Effector CD8-positive, alpha-beta T cell (primary cell): ENCODE data around the gene XXYLT1.

Experiments used
- DNase-seq: peaks from one replicate; lab custom pipeline; 2025; lab: John Stamatoyannopoulos, UW

Gene XXYLT1

DNA sequence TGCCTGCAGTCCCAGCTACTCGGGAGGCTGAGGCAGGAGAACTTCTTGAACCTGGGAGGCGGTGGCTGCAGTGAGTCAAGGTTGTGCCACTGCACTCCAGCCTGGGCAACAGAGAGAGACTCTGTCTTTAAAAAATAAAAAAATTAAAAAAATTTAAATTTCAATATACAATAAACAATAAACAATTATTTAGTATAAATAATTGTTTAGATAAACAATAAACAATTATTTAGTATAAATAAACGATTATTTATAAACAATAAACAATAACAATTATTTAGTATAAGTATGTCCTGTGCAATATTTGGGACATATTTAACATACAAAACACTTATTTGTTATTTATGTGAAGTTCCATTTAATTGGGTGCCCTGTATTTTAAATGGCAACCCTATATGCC, 119.6 kb downstream of the XXYLT1 start:
- DNase-seq: no peak

DNA sequence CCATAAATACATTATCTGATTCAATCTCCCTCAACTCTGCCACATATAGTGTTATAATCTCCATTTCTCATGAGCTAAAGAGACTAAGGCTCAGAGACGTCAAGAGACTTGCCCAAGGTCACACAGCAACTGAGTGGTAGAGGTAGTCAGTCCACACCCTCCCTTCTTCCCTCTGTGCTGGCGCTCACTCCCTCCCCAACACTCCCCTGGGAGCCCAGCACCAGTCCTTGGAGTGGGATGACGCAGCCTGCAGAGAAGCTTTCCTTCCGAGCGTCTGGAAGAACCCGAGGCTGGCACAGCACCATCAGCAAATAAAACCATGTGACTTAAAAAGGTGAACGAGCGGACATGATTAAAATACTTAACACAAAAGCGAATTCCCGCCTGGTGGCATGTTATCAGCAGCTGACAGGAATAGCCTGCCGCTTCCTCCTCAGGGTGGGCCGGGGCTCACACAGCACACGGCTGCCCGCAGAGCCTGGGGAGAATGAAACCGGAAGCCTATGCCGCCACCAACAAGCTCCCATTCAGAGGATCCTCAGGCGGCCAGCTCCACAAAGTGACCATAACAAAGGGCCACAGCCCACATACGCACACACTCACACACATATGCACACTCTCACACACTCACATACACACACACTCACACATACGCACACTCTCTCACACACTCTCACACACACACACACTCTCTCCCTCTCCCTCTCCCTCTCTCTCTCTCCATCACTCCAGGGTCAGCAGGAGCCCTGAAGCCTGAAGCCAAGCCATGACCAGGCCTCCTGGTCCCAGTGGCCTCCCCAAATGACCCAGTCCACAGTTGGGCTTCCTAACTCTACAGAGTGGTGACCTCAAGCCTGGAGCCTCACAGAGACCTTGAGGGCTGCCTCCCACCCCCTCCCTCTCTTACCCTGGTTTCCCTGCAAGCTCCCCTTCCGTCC, 120.5 kb downstream of the XXYLT1 start:
- no peak for DNase-seq

DNA sequence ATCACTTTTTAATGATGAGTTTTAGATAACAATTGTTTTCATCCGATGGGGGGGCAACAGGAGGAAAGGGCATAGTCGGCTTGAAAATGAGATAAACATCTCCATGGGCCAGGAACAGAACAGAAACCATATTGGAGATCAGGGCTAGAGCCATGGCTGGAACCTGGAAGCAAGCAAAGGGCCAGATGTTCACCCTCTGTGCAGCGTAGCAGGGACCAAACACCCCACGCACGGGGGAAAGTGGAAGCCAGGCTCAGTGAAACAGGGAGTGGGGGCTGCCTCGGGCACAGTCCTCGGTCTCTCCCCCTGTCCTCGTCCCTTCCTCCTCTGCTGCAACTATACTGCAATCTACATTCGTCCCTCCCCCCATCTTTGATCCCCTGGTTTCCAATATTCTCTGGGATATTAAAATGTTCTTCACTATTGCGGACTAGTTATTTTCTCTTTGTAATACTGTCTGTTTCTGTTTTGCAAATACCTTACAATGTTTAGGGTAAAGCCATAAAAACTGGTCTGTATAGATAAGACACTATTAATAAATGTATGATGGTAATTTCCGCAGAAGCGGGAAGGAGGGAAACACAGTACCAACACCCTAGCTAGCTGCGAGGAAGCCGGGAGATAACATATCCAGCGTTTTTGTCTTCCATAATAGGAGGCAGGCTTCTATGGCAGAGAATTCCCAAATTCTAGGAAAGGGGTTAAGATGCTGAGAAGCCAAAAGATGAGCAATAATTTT, 121.5 kb downstream of the XXYLT1 start:
- no peak for DNase-seq

DNA sequence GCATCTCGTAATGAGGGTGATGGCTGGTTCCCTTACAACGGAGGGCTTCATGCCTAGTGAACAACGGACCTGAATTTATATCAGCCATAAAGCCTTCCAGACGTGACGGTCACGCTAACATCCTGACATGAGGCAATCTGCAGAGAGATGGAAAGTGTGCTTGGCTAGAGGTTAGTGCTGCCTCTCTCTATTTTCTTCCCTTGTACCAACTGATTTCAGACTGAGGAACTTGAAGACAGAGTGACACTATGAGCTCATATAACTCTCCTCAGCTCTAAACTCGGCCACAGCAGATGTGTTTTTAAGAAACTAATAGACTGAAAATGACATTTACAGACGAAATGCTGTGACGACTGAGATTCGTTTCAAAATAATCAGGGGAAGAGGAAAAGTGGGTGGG, 122.4 kb downstream of the XXYLT1 start:
- DNase-seq: no peak

DNA sequence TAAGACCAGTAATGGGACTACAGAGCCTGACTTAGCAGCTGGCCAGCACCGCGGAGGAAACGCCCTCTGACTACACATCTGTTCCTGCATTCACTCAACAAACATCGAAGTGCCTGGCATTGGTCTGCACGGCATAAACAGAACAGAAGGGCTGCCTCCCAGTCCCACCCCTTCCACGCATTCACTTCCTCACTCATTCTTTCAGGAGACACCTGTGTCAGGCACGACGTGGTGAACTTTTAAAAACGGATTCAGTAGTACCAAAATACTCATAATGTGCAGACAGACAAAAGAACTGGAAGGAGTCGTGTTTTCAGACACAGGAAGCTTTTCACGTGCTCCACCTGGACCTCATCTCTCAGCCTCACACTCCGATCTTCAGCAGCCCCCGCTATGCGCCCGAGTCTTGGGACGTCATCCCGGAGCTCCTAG, 123.3 kb downstream of the XXYLT1 start:
- no peak for DNase-seq

DNA sequence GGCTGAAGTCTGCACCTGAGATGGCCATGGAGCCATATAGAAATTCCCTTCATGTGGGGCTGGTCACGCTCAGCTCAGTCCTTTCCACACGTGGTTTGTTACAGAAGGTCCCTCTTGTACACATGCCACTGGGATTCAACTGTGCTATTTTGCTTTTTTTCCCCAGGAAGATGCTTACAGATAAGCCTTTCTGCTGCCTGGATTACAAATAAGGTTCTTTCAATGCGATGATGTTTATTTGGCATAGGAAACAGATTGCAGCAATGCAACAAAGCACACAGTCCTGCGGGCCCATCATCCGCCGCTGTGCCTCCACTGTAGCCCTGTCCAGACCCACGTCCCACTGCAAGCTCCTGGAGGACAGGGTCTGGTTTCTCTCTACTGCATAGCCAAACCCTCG, 124.8 kb downstream of the XXYLT1 start:
- no peak for DNase-seq

DNA sequence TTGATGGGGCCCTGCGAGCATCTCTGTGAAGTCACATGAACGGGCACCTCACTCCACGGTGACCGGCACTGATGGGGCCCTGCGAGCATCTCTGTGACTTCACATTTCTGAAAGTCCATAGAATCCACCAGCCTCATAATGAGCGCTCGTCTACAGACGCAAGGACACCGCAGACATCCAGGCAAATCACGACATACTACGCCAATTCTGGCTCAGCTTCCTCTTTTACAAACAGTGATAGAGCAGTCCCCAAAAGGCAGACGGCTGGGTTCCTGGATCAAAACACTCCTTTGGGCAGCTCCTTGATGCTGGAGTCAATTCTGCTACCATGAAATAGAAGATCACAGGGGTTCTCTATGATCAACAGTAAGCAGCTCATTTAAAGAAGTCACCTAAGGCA, 125.4 kb downstream of the XXYLT1 start:
- no peak for DNase-seq

DNA sequence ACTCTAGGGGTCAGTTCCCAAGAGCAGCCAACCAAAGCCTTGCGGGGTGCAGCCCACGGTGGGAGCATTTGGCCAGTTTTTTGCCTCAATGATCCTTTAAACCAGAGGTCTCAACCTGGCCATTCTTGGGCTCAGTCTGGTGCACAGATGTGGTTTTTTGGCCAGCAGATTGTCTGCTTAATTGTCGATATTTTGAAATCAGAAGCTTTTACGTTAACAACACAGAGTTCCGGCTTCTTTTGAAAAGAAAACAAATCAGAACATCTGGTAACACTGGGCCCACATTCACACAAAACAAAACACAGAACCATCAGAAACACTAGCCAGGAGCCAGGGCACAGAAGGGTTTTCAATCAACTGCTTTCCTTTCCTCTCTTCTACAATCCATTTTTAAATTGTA, 127.7 kb downstream of the XXYLT1 start:
- no peak for DNase-seq

DNA sequence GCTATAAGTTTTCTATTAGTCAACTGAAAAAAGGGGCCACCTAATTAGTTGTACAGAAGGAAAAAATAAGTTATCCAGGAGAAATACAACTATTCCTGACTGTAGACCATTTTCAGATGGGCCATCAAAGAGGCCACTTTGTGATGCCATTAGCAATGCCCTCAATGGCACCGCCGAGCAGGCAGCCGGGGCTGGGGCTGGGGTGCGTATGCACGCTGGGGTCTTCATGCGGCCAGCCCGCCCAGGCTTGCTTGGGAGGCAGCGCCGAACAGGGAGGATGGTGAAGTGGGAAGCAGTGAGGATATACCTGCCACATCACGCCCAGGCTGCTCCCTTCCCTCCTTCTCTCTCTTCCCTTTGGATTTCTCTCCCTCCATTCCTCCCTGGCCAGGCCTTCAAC, 128.4 kb downstream of the XXYLT1 start:
- no peak for DNase-seq

DNA sequence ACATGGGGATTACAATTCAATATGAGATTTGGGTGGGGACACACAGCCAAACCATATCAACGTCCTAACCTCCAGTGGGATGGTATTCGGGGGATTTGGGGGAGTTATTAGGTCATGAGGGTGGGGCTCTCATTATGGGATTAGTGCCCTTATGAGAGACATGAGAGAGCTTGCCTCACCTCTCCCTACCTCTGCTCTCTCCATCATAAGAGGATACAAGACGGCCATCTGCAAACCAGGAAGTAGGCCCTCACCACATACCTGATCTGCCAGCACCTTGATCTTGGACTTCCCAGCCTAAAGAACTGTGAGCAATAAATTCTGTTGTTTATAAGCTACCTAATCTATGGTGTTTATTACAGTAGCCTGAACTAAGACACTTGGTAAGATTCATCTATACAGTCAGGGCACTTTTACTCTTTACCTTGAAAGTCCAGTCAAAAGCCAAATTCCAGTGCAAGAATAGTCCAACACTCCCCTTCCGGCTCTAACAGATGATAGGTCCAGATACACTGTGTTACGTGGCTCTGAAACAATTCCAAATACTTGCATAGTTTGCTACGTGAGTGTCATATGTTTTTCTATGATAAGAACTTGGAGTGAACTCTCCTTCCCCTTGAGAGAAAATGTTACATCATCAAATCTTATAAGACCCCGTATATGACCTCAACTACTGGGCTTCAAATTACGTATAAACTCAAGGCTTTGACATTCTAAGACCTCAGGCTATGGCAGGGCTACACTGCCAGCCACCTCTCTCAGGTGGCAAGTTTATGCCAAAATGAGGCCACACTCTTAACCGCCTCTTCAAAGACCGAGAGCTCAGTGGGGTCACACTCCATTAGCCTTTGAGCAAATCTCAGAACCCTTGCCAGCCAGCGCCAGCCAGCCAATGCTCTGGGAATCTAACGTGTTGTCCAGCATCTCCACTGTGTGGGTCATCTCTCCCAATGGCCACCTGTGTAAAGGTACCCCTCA, 129.9 kb downstream of the XXYLT1 start:
- no peak for DNase-seq

DNA sequence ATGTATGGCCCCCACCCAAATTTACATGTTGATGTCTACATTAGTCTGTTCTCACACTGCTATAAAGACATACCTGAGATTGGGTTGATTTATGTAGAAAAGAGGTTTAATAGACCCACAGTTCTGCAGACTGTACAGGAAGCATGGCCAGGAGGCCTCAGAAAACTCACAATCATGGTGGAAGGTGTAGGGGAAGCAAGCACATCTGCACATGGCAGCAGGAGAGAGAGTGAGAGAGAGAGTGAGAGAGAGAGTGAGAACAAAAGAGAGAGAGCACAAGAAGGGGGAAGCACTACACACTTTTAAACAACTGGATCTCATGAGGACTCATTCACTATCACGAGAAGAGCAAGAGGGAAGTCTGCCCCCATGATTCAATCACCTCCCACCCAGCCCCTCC, 130.5 kb downstream of the XXYLT1 start:
- DNase-seq: no peak

DNA sequence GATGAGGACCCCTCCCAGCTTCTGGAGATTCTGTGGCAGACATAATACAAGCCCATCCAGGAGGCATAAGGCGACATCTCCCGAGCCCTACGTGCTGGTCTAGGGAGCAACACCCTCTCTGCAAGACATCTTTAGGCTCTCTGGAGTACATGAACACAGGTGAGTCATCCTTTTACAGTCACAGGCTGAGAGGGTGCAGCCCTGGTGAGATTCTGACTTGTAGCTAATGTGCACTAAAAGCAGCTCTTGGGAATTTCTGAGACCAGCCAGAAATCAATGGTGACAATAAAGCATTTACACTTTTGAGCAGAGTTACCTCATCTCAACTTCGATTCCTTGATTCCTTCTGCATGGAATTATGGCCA, 131.1 kb downstream of the XXYLT1 start:
- no peak for DNase-seq

DNA sequence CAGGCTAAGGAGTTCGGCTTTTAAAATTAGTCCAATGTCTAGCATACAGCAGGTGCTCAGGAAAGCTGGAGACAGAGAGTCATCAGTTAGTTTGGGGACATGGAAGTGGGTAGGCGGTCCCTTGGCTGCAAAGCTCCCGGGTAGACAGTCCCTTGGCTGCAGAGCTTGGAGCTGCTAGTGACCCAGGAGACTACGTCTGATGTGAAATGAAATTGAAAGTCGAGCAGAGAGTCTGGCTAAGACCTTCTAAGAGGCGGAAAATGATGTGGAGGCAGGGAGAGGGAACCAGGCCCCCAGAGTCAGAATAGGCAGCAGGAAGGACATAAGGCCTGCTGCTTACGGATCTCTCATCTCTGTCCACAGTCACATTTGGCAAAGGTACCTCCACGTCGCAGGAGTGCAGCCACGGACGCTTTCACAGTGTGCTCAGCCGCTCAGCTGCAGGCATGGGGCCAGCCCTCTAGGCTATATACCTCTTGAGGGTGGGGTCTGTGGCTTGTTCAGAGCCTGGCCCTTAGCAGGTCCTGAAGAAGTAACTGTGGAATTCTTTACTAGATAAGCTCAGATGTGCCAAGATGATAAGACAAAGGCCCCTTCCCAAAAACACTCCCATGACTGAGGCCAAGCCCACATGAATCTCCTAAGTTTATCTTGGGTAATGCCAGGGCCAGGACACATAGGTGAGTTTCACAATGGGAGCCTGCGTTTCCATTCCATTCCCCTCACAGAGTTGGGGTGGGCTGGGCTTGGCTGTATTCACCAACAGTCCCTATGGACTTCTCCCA, 131.7 kb downstream of the XXYLT1 start:
- DNase-seq: no peak

DNA sequence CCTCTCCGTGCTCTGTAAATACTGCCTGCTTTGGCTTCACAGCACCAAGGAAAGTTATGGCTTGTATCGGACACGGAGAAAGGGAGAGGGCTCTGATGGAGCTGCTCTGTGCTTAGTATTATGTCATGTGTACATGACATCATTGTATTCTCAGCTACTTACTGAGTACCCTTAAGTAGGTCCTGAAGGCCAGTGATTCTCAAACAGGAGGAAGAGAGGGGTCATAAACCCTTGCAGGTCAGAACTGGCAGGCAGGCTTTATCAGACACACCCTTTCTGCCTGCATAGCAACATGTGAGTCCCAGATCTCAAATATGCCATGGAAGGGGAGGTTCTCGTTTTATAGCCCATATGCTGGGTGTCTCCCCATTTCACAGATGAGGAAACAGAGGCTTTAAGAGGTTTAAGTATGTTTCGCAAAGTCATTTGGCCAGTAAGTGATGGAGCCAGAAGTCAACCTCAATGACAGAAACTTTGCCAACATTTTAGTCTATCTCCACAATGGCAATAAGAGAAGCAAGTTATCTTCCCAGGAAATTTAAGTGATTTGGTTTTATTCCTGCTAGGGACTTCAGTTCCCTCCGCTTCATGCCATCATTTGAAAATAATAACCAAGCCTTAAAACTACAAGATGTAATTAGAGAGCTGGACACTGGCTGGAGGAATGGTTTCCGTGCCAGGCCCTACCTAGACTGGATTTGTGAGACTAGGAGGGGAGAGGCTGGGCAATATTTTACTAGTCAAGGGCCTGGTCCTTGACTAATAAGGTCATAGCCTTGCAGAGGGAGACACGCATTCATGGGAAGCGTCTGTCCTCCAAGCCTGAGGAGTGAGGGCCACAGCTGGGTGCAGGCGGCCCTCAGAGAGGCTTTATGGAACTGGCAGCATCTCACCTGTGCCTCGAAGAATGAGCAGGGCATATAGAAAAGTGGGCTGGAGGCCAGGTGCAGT, 133.0 kb downstream of the XXYLT1 start:
- DNase-seq: no peak

DNA sequence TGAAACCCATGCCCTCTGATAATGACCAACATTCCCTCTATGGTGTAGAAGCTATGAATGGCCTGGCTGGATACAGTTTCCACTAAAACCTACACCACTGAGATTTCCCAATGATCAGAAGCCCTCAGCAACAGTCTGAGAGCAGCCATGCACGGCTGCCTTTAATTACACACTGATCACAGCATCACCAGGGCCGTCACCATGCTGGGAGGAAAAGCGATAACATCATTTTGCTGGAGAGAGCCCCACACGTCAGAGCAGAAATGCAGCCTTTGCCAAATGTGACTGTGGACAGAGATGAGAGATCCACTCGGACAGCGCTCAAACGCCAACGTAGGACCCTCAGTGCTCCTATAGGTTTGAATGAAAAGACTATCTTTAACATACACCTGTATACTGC, 135.0 kb downstream of the XXYLT1 start:
- no peak for DNase-seq

DNA sequence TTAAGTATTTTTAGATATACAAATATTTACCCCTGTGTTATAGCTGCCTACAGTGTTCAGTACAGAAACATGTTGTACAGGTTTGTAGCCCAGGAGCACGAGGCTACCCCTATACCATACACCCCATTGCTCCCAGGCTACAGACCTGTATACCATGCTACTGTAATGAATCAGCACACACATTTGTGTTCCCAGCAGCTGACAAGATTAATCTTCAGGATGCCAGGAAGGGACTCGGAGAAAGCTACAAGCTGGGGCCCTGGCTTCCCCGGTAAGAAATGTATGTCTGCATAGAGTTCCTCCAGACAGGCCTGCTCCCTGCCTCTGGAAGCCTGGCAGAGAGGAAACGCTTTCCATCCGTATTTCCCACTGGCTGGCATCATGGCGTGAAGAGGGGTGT, 136.5 kb downstream of the XXYLT1 start:
- DNase-seq: no peak

DNA sequence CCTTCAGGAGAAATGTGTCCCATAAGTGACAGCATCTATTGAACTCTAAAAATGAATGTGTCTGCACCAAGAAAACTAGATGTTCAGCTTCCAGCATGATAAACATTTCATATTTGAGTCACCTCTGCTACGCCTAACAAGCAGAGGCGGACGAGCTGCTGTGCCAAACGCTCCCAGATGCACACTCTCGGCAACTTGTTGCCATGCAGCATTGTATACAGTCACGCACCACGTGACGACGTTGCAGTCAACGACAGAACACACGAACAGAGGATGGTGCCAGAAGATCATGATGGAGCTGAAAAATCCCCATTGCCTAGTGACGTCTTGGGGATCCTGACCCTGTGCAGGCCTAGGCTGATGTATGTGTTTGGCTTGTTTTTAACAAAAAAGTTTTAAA, 137.5 kb downstream of the XXYLT1 start:
- no peak for DNase-seq

DNA sequence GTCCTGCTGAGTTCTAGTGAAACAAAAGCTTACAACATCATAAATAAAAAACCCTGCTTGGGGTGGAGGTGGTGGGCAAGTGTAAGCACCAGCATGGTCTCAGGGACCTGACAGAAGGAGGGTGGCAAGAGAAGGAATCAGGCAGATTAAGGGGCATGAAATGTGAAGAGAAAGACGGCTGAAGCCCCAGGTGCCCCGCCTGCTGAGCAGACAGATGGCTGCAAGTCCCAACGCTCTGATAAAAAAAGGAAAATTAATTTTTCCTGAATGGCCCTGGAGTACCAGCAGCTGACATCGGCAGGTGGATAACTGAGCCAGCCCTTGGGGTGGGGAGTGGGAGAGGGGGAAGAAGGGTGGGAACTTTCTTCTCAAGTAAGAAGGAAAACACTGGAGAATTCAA, 137.9 kb downstream of the XXYLT1 start:
- no peak for DNase-seq

DNA sequence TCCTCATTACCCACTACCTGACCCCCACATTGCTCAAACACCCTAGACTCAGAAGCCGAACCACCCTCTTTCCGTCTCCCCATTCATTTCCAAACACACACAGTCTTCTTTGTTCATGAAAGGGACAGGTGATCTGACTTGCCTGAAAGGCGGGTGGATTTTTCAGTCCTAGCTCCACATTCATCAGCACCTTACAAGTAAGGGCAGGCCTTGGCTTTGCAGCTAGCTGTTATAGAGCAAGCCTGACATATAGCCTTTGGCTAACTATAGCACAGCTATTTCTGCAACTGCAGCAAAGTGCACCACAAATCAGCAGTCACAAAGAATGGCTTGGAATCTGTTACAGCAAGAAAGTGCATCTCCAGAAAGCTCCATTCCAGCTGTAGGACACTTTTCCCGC, 139.8 kb downstream of the XXYLT1 start:
- no peak for DNase-seq
